HEK293T (cell line): ENCODE measurements around the gene CORO2B.

Experiments used
- CTCF ChIA-PET: fragments of 350-600 bp; formaldehyde crosslinking; extraction: SDS; loops from one replicate; lab custom pipeline; 2021; ENCODE audit warnings: antibody characterized with exemption, inconsistent platforms; lab: Yijun Ruan, JAX
- POLR2A ChIA-PET: fragments of 350-600 bp; formaldehyde crosslinking; extraction: SDS; loops from one replicate; lab custom pipeline; 2020; ENCODE audit warnings: antibody characterized with exemption, inconsistent platforms; lab: Yijun Ruan, JAX
- DNase-seq: peaks from one replicate; pipeline ENCODE4 v3.0.0; 2012; ENCODE audit warnings: mixed read lengths; ENCODE audit errors: extremely low spot score
- ARNT ChIP-seq: fragments of 450-650 bp; IDR thresholded peaks from 2 replicates; pipeline ENCODE4 v1.6.1; 2017; ENCODE audit warnings: mild to moderate bottlenecking
- BHLHE40 ChIP-seq: fragments of 450-650 bp; IDR thresholded peaks from 2 replicates; pipeline ENCODE4 v1.6.1; 2016; ENCODE audit warnings: mild to moderate bottlenecking, moderate library complexity, borderline replicate concordance
- CTBP1 ChIP-seq: fragments of 450-650 bp; IDR thresholded peaks from 2 replicates; pipeline ENCODE4 v1.6.1; 2016; ENCODE audit warnings: borderline replicate concordance
- ELF4 ChIP-seq: fragments of 450-650 bp; IDR thresholded peaks from 2 replicates; pipeline ENCODE4 v1.6.1; 2017; ENCODE audit warnings: antibody characterized with exemption
- FOXA1 ChIP-seq: fragments of 450-650 bp; IDR thresholded peaks from 2 replicates; pipeline ENCODE4 v1.6.1; 2016; ENCODE audit warnings: mild to moderate bottlenecking
- FOXK2 ChIP-seq: fragments of 450-650 bp; IDR thresholded peaks from 2 replicates; pipeline ENCODE4 v1.6.1; 2016; ENCODE audit warnings: mild to moderate bottlenecking
- FOXM1 ChIP-seq: fragments of 450-650 bp; IDR thresholded peaks from 2 replicates; pipeline ENCODE4 v1.6.1; 2017; ENCODE audit warnings: mild to moderate bottlenecking, borderline replicate concordance
- HDGF ChIP-seq: fragments of 450-650 bp; IDR thresholded peaks from 2 replicates; pipeline ENCODE4 v1.6.1; 2017; ENCODE audit warnings: antibody characterized with exemption, borderline replicate concordance
- L3MBTL2 ChIP-seq: fragments of 450-650 bp; conservative IDR thresholded peaks from 2 replicates; pipeline ENCODE4 v1.6.1; 2016; ENCODE audit warnings: mild to moderate bottlenecking
- LEF1 ChIP-seq: fragments of 450-650 bp; IDR thresholded peaks from 2 replicates; pipeline ENCODE4 v1.6.1; 2017; ENCODE audit warnings: mild to moderate bottlenecking, borderline replicate concordance
- NFRKB ChIP-seq: fragments of 450-650 bp; IDR thresholded peaks from 2 replicates; pipeline ENCODE4 v1.6.1; 2016; ENCODE audit warnings: mild to moderate bottlenecking, moderate library complexity
- PKNOX1 ChIP-seq: fragments of 450-650 bp; IDR thresholded peaks from 2 replicates; pipeline ENCODE4 v1.6.1; 2016
- SP1 ChIP-seq: fragments of 450-650 bp; IDR thresholded peaks from 2 replicates; pipeline ENCODE4 v1.6.1; 2017
- SUZ12 ChIP-seq: fragments of 450-650 bp; IDR thresholded peaks from 2 replicates; pipeline ENCODE4 v1.6.1; 2016; ENCODE audit warnings: mild to moderate bottlenecking
- TARDBP ChIP-seq: fragments of 450-650 bp; IDR thresholded peaks from 2 replicates; pipeline ENCODE4 v1.6.1; 2016
- ZNF384 ChIP-seq: fragments of 450-650 bp; IDR thresholded peaks from 2 replicates; pipeline ENCODE4 v1.6.1; 2016

CORO2B gene

GRCh38 chr15:68734352-68734751, 155.6 kb downstream of the CORO2B start:
- ChIA-PET CTCF (interaction anchor here (0.6 to 2.7 kb wide), 3 partner anchors 60 to 207 kb away, joined by 3 to 20 read pairs (median 5); no protein-coding TSS in a partner anchor), POLR2A (interaction anchor here (0.7 kb wide), 1 partner anchor 79 kb away, joined by 3 read pairs; no protein-coding TSS in a partner anchor)
- TF ChIP-seq SP1 = no peak
- TF ChIP-seq ZNF384 = no peak
- TF ChIP-seq LEF1 = no peak
- no peak for TF ChIP-seq PKNOX1
- TF ChIP-seq FOXK2 = no peak
- no peak for TF ChIP-seq HDGF
- no peak for TF ChIP-seq ARNT
- TF ChIP-seq FOXM1 = no peak
- no peak for TF ChIP-seq CTBP1
- no peak for TF ChIP-seq ELF4
- TF ChIP-seq FOXA1 = no peak
- no peak for TF ChIP-seq SUZ12
- no peak for TF ChIP-seq NFRKB
- no peak for TF ChIP-seq TARDBP
- TF ChIP-seq BHLHE40 = no peak
- no peak for TF ChIP-seq L3MBTL2
- DNase-seq = no peak

- CTCF ChIA-PET = interaction anchor here (0.6 to 2.7 kb wide), 3 partner anchors 61 to 206 kb away, joined by 3 to 20 read pairs (median 5); no protein-coding TSS in a partner anchor
- TF ChIP-seq ZNF384 = no peak
- TF ChIP-seq FOXK2 = no peak
- no peak for TF ChIP-seq SUZ12
- TF ChIP-seq HDGF = no peak
- TF ChIP-seq L3MBTL2 = no peak
- no peak for TF ChIP-seq BHLHE40
- no peak for TF ChIP-seq TARDBP
- no peak for TF ChIP-seq NFRKB
- no peak for TF ChIP-seq FOXM1
- TF ChIP-seq CTBP1 = no peak
- no peak for TF ChIP-seq ELF4
- no peak for TF ChIP-seq LEF1
- no peak for TF ChIP-seq FOXA1
- no peak for TF ChIP-seq ARNT
- POLR2A ChIA-PET = no interaction called here
- DNase-seq = no peak
These were observed 156.1 kb downstream of the CORO2B start for GRCh38 chr15:68734881-68735280.

GRCh38 chr15:68735610-68736009, 156.8 kb downstream of the CORO2B start:
- no peak for DNase-seq
- ChIA-PET POLR2A (no interaction called here), CTCF (interaction anchor here (1.3 to 2.7 kb wide), 2 partner anchors 62 to 140 kb away, joined by 5 to 20 read pairs; no protein-coding TSS in a partner anchor)
- no peak for TF ChIP-seq ELF4
- no peak for TF ChIP-seq FOXM1
- TF ChIP-seq FOXA1 = no peak
- no peak for TF ChIP-seq ARNT
- no peak for TF ChIP-seq ZNF384
- no peak for TF ChIP-seq SUZ12
- no peak for TF ChIP-seq TARDBP
- TF ChIP-seq HDGF = no peak
- TF ChIP-seq LEF1 = no peak
- no peak for TF ChIP-seq NFRKB
- TF ChIP-seq SP1 = no peak

- POLR2A ChIA-PET = no interaction called here
- no peak for TF ChIP-seq PKNOX1
- no peak for TF ChIP-seq ELF4
- TF ChIP-seq TARDBP = no peak
- TF ChIP-seq CTBP1 = no peak
- no peak for TF ChIP-seq FOXA1
- no peak for TF ChIP-seq ZNF384
- TF ChIP-seq SP1 = no peak
- TF ChIP-seq LEF1 = no peak
- TF ChIP-seq SUZ12 = no peak
- no peak for TF ChIP-seq L3MBTL2
- DNase-seq = no peak
- CTCF ChIA-PET = interaction anchor here (0.7 kb wide), 1 partner anchor 189 kb away, joined by 3 read pairs; no protein-coding TSS in a partner anchor
These were observed 160.7 kb downstream of the CORO2B start for GRCh38 chr15:68739390-68740080.

GRCh38 chr15:68743256-68743655, 164.5 kb downstream of the CORO2B start:
- ChIA-PET CTCF (no interaction called here), POLR2A (no interaction called here)
- DNase-seq = no peak
- TF ChIP-seq FOXK2 (no peak), PKNOX1 (no peak), SP1 (no peak), LEF1 (no peak)

- TF ChIP-seq NFRKB = no peak
- no peak for TF ChIP-seq SUZ12
- no peak for TF ChIP-seq HDGF
- TF ChIP-seq TARDBP = no peak
- TF ChIP-seq SP1 = no peak
- no peak for DNase-seq
- CTCF ChIA-PET = no interaction called here
- POLR2A ChIA-PET = no interaction called here
These were observed 170.6 kb downstream of the CORO2B start for GRCh38 chr15:68749365-68749764.
